Neural progenitor cell (in vitro differentiated cells): ENCODE data around the gene RNF103. TPM values are rescaled to one million over a fixed set of nuclear protein-coding genes. Genes with fewer than 3 reads are reported as not detected.

ENCODE experiments used
- DNase-seq: peaks from one replicate; pipeline ENCODE4 v3.0.0-alpha.2; 2016; ENCODE audit warnings: low spot score
- H2AFZ ChIP-seq: fragments of 200-600 bp; sonication (generic); replicated peaks from 2 replicates; pipeline ENCODE4 v1.6.1; 2016; ENCODE audit warnings: antibody characterized with exemption
- H3F3A ChIP-seq: fragments of 200-600 bp; sonication (generic); 2 replicates; pipeline ENCODE4 v1.6.1; 2016; ENCODE audit warnings: antibody characterized with exemption, low read depth
- H3K27ac ChIP-seq: fragments of 200-600 bp; sonication (generic); 2 replicates; pipeline ENCODE4 v1.5.1; 2016; ENCODE audit warnings: mild to moderate bottlenecking
- H3K27me3 ChIP-seq: fragments of 200-600 bp; sonication (generic); 2 replicates; pipeline ENCODE4 v1.6.1; 2016; ENCODE audit warnings: mild to moderate bottlenecking, moderate library complexity
- H3K36me3 ChIP-seq: fragments of 200-600 bp; sonication (generic); 2 replicates; pipeline ENCODE4 v1.5.1; 2016
- H3K4me1 ChIP-seq: fragments of 200-600 bp; sonication (generic); 2 replicates; pipeline ENCODE4 v1.6.1; 2016; ENCODE audit warnings: mixed run types
- H3K4me2 ChIP-seq: fragments of 200-600 bp; sonication (generic); 2 replicates; pipeline ENCODE4 v1.6.1; 2016
- H3K4me3 ChIP-seq: fragments of 200-600 bp; sonication (generic); 2 replicates; pipeline ENCODE4 v1.5.1; 2016
- H3K79me2 ChIP-seq: fragments of 200-600 bp; sonication (generic); 2 replicates; pipeline ENCODE4 v1.6.1; 2016; ENCODE audit warnings: low read depth
- H3K9ac ChIP-seq: fragments of 200-600 bp; sonication (generic); 2 replicates; pipeline ENCODE4 v1.6.1; 2016
- H3K9me3 ChIP-seq: fragments of 200-600 bp; sonication (generic); 2 replicates; pipeline ENCODE4 v1.5.1; 2016; ENCODE audit warnings: low read depth
- H4K20me1 ChIP-seq: fragments of 200-600 bp; sonication (generic); 2 replicates; pipeline ENCODE4 v1.6.1; 2016; ENCODE audit warnings: low read depth
- H3K27ac Mint-ChIP-seq: 3 replicates; pipeline ENCODE4 v1.8.0; 2021; ENCODE audit warnings: mixed read lengths
- H3K27me3 Mint-ChIP-seq: 2 replicates; pipeline ENCODE4 v1.8.0; 2022; ENCODE audit warnings: low read depth, mild to moderate bottlenecking, inconsistent platforms, moderate library complexity, mixed read lengths; ENCODE audit not compliant: insufficient read depth
- H3K36me3 Mint-ChIP-seq: 3 replicates; pipeline ENCODE4 v1.8.0; 2021; ENCODE audit warnings: mixed read lengths
- H3K4me1 Mint-ChIP-seq: 3 replicates; pipeline ENCODE4 v1.8.0; 2021; ENCODE audit warnings: mixed read lengths
- H3K4me3 Mint-ChIP-seq: 3 replicates; pipeline ENCODE4 v1.8.0; 2021; ENCODE audit warnings: mild to moderate bottlenecking, moderate library complexity, mixed read lengths
- H3K9me3 Mint-ChIP-seq: 3 replicates; pipeline ENCODE4 v1.8.0; 2020; ENCODE audit warnings: mixed read lengths
- CTCF ChIP-seq: fragments of 200-600 bp; sonication (generic); IDR thresholded peaks from 2 replicates; pipeline ENCODE4 v1.5.1; 2017; ENCODE audit warnings: antibody characterized with exemption, mild to moderate bottlenecking
- EZH2 ChIP-seq: fragments of 200-600 bp; sonication (generic); IDR thresholded peaks from 2 replicates; pipeline ENCODE4 v1.6.1; 2017; ENCODE audit warnings: antibody characterized with exemption, mild to moderate bottlenecking, moderate library complexity
- EZH2phosphoT487 ChIP-seq: fragments of 200-600 bp; sonication (generic); IDR thresholded peaks from 2 replicates; pipeline ENCODE4 v1.6.1; 2017; ENCODE audit warnings: antibody characterized with exemption
- total RNA-seq: library from RNA; depleted of rRNA; stranded (reverse); fragments of >200 nt; gene quantifications from 2 replicates; pipeline ENCODE4 v1.2.3, GENCODE V29; 2015; ENCODE audit warnings: low replicate concordance

RNF103 gene, protein sequence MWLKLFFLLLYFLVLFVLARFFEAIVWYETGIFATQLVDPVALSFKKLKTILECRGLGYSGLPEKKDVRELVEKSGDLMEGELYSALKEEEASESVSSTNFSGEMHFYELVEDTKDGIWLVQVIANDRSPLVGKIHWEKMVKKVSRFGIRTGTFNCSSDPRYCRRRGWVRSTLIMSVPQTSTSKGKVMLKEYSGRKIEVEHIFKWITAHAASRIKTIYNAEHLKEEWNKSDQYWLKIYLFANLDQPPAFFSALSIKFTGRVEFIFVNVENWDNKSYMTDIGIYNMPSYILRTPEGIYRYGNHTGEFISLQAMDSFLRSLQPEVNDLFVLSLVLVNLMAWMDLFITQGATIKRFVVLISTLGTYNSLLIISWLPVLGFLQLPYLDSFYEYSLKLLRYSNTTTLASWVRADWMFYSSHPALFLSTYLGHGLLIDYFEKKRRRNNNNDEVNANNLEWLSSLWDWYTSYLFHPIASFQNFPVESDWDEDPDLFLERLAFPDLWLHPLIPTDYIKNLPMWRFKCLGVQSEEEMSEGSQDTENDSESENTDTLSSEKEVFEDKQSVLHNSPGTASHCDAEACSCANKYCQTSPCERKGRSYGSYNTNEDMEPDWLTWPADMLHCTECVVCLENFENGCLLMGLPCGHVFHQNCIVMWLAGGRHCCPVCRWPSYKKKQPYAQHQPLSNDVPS
- 15.9 and 26.5 TPM in 2 replicates for total RNA-seq

- H3K27ac ChIP-seq: peak within 1 kb of the TSS; percentile 88
- peak within 1 kb of the TSS; percentile 89 for H2AFZ ChIP-seq
- H3K4me2 ChIP-seq: peak within 1 kb of the TSS; percentile 97
- Mint-ChIP-seq H3K36me3 (peaks cover 2% of the 10 kb centered on the region), H3K27ac (peak within 1 kb of the TSS; percentile 88), H3K4me3 (peak within 1 kb of the TSS; percentile 96), H3K27me3 (peaks cover 2% of the 10 kb centered on the region), H3K4me1 (peaks cover 27% of the 10 kb centered on the region), H3K9me3 (no peaks in the 10 kb centered on the region)
- H3F3A ChIP-seq: peaks cover 17% of the 10 kb centered on the region
- H3K36me3 ChIP-seq: no peaks in the 10 kb centered on the region
- no peak for TF ChIP-seq EZH2
- TF ChIP-seq CTCF: no peak
- no peak for TF ChIP-seq EZH2phosphoT487
- DNase-seq: peak; percentile 97
- H3K27me3 ChIP-seq: no peaks in the 10 kb centered on the region
- H3K79me2 ChIP-seq: peaks cover 26% of the 10 kb centered on the region
- H4K20me1 ChIP-seq: peaks cover 21% of the 10 kb centered on the region
- no peaks in the 10 kb centered on the region for H3K9me3 ChIP-seq
- peak within 1 kb of the TSS; percentile 65 for H3K9ac ChIP-seq
- H3K4me3 ChIP-seq: peak within 1 kb of the TSS; percentile 91
- peaks cover 22% of the 10 kb centered on the region for H3K4me1 ChIP-seq
Observed at GRCh38 chr2:86623494-86624266, at the start of gene RNF103. TSS of gene RNF103 (minus strand) at chr2:86623865. CDS start at chr2:86622886, 979 bp downstream.

GRCh38 chr2:86673011-86673410, 49.3 kb upstream of the RNF103 start:
- Mint-ChIP-seq H3K36me3 (no peaks in the 10 kb centered on the region), H3K27ac (no peak overlapping the region), H3K4me1 (no peaks in the 10 kb centered on the region), H3K4me3 (no peak overlapping the region), H3K9me3 (peaks cover 5% of the 10 kb centered on the region), H3K27me3 (no peaks in the 10 kb centered on the region)
- H3K79me2 ChIP-seq: no peaks in the 10 kb centered on the region
- TF ChIP-seq EZH2 (no peak), EZH2phosphoT487 (no peak), CTCF (no peak)
- H4K20me1 ChIP-seq: no peaks in the 10 kb centered on the region
- H3K9me3 ChIP-seq: no peaks in the 10 kb centered on the region
- H3K4me2 ChIP-seq: no peak overlapping the region
- H3K27ac ChIP-seq: no peak overlapping the region
- H3F3A ChIP-seq: no peaks in the 10 kb centered on the region
- H3K36me3 ChIP-seq: no peaks in the 10 kb centered on the region
- no peak overlapping the region for H3K9ac ChIP-seq
- no peaks in the 10 kb centered on the region for H3K4me1 ChIP-seq
- DNase-seq: no peak
- no peak overlapping the region for H3K4me3 ChIP-seq
- H3K27me3 ChIP-seq: no peaks in the 10 kb centered on the region
- no peak overlapping the region for H2AFZ ChIP-seq

DNA sequence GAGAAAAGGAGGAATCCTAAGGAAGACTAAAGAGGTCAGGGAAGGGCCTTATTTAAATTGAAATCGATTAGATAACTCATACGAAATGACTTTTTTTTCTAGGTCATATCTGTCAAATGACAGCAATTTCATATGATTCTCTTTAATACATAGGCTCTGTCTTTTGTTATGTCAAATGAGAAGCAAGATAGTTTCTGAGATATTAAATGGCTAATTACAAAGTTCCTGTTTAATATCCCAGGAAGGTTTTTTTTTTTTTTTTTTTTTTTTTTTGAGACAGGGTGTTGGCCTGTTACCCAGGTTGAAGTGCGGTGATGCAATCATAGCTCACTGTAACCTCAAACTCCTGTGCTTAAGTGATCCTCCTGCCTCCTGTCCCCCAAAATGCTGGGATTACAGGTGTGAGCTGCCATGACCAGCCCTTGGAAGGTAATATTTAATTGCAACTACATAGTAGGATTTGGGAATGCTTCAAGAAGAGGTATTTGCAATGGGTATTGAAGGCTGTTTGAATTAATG, 48.4 kb upstream of the RNF103 start:
- H3K4me1 ChIP-seq: no peaks in the 10 kb centered on the region
- DNase-seq: no peak
- Mint-ChIP-seq H3K4me3 (no peak overlapping the region), H3K9me3 (peaks cover 14% of the 10 kb centered on the region), H3K27ac (no peak overlapping the region), H3K27me3 (no peaks in the 10 kb centered on the region), H3K36me3 (peaks cover 1% of the 10 kb centered on the region), H3K4me1 (no peaks in the 10 kb centered on the region)
- no peak overlapping the region for H2AFZ ChIP-seq
- H3K4me2 ChIP-seq: no peak overlapping the region
- no peaks in the 10 kb centered on the region for H3K79me2 ChIP-seq
- no peaks in the 10 kb centered on the region for H4K20me1 ChIP-seq
- TF ChIP-seq EZH2 (no peak), EZH2phosphoT487 (no peak), CTCF (no peak)
- no peak overlapping the region for H3K9ac ChIP-seq
- no peaks in the 10 kb centered on the region for H3K36me3 ChIP-seq
- no peaks in the 10 kb centered on the region for H3K9me3 ChIP-seq
- H3F3A ChIP-seq: no peaks in the 10 kb centered on the region
- no peaks in the 10 kb centered on the region for H3K27me3 ChIP-seq
- no peak overlapping the region for H3K4me3 ChIP-seq
- no peak overlapping the region for H3K27ac ChIP-seq
